Keratinocyte (primary cell): ENCODE measurements around the gene MRTFB.

ENCODE experiments used
- CTCF ChIP-seq, 3 experiments: IDR thresholded peaks in 1 of 3; conservative IDR thresholded peaks in 1 of 3; optimal IDR thresholded peaks in 1 of 3; 2 replicates in 2 of 3; 3 replicates in 1 of 3; pipeline versions ENCODE3 to v1.5.1; 2011; ENCODE audit warnings: low read length in 3 of 3, mild to moderate bottlenecking in 3 of 3, moderate library complexity in 2 of 3, control low read depth in 1 of 3, inconsistent platforms in 1 of 3; ENCODE audit not compliant: insufficient read depth in 2 of 3; ENCODE audit errors: extremely low read depth in 1 of 3
- EZH2 ChIP-seq: IDR thresholded peaks from one replicate; pipeline ENCODE4 v1.6.1; 2012; ENCODE audit warnings: inconsistent platforms, mild to moderate bottlenecking, low read length, moderate library complexity

- TF ChIP-seq EZH2 (no peak), CTCF (optimal IDR thresholded peaks at IDR 0.05 in 1 of 3, IDR thresholded peaks at IDR 0.05 in 1 of 3, conservative IDR thresholded peaks at IDR 0.05 in 1 of 3; ENCODE audit: extremely low read depth in 1 of 3, insufficient read depth in 2 of 3, low read length in 3 of 3) (no peak)
Measured at GRCh38 chr16:14252860-14253259, 181.7 kb downstream of the MRTFB start.
